GM12891 (cell line): ENCODE measurements around the gene PACSIN2.
A peak's percentile ranks its signal among the peaks of the same experiment; 100 is the strongest.

Source experiments
- POLR2A ChIP-seq: IDR thresholded peaks from 2 replicates; pipeline ENCODE4 v1.6.1; 2011; ENCODE audit warnings: low read depth, low read length, control low read depth
- POLR2AphosphoS5 ChIP-seq: IDR thresholded peaks from 2 replicates; pipeline ENCODE4 v1.6.1; 2011; ENCODE audit warnings: low read depth, low read length, control low read depth
- POU2F2 ChIP-seq: IDR thresholded peaks from 2 replicates; pipeline ENCODE4 v1.6.1; 2011; ENCODE audit warnings: low read depth, mild to moderate bottlenecking, control low read depth, low read length, moderate library complexity
- SPI1 ChIP-seq: IDR thresholded peaks from 2 replicates; pipeline ENCODE4 v1.6.1; 2011; ENCODE audit warnings: low read depth, low read length, control low read depth
- TAF1 ChIP-seq: IDR thresholded peaks from 2 replicates; pipeline ENCODE4 v1.6.1; 2011; ENCODE audit warnings: low read depth, low read length, control low read depth

DNA sequence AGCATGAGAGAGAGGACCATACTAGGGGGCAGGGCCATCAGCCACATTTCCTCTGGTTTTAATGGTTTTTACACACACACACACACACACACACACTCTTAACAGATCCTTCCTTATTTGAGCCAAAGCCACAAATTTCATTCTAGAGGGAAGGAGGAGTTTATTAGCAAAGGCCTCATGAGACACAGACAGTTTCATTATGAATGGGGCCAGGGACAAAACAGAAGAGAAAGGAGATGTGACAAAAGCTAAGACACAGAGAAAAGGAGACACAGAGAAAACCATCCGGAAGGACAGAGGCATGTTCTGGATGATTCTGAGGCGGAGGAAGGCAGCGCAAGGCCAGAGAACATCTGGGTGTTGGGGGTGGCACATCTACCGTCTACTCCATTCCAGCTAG is 125.6 kb downstream of the PACSIN2 start:
- TF ChIP-seq POLR2A (no peak), POLR2AphosphoS5 (no peak), TAF1 (no peak), SPI1 (0 out of 2 replicates have a peak, but pooled peaks have one; percentile 28), POU2F2 (no peak; the same call in 1 of the 2 replicates)
